GM19351 (cell line): ENCODE results near the gene LAMA4.
"Not testable (repeated sequence)": the region's sequence is repeated elsewhere in the genome, so short reads cannot be mapped to it uniquely, and the experiment has no call there.

Experiments
- ATAC-seq: cut with Tn5 transposase; IDR thresholded peaks from one replicate; pipeline ENCODE4 v1.9.1; 2021; ENCODE audit warnings: mild to moderate bottlenecking, moderate library complexity; ENCODE audit not compliant: unreplicated experiment

LAMA4 gene

DNA sequence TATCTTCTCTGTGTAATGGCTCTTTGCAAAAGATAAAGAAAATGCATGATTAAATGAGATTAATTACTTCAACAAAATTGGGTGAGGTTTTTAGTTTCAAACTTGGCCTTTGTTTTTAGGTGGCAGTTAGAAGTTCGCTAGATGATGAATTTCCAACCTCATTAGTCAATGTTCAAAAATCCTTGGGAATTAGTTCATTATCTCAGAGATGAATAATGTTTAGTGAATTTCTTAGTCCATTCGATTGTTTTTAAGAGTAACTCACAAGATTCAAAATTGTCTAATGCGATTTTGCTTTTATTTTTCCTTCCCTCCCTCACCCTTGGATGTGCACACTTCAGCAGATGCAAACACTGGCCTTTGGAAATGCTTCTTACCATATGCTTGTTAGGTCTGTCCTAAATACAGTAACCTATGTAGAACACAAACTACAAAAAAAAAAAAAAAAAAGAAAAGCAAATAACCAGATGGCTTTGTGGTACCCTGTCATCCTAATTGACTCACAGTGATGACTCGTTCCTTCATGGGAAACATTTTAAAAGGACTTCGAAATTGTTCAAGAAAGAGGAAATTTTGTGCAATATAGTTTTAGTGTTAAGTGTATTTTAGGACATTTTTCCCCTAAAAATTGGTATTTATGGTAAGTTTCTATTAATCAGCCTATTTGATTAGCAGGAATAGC is 100.3 kb downstream of the LAMA4 start:
- no peak for ATAC-seq

DNA sequence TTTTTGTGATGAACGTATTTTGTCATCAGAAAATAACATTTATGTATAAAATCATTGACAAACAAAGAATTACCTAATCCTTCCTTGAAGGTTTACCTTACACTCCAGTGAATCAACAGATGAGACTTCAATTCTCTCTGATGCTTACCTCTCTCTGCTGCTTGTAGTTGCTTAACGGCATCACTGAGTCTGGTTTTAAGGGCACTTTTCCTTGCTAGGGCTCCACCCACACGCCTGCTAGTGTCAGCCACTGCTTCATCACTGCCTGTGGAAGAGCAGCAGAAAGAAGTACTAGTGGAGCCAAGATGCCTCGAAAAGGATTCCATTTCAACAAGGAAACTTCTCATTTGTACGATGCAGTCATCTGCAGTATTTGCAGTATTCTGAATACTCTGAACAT is 104.0 kb downstream of the LAMA4 start:
- no peak for ATAC-seq

DNA sequence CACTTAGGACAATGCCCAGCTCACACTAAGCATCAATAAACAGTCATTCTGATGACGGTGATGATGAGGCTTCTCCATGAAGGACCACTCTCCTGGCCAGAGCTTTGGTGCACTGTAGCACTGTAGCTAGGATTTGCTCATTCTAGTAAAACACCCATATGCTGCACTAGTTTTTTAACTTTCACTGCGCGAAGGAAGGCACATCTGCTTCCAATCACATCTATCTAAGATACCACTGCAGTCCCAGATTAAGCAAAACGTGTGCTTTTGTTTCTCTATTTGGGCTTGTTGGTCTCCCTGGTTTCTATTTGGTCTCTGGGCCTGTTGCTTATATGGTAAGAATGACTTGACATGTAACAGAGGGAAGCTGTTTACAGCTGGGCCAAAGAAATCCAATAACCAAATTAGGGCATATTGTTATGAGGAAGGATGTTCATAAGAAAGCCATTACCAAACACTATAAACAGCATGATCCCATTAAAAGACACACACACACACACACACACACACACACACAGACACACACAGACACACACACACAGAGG is 104.6 kb downstream of the LAMA4 start:
- ATAC-seq = no peak

DNA sequence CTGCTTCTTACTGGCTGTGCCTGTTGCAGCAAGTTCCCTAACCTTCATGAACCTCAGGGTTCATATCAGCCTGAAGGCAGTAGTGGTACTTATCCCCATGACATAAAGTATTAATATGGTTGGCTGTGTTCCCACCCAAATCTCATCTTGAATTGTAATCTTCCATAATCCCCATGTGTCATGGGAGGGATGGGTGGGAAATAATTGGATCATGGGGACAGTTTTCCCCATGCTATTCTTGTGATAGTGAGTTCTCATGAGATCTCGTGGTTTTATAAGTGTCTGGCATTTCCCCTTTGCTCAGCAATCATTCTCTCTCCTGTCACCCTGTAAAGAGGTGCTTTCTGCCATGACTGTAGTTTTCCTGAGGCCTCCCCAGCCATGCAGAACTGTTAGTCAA is 105.1 kb downstream of the LAMA4 start:
- ATAC-seq = no peak

DNA sequence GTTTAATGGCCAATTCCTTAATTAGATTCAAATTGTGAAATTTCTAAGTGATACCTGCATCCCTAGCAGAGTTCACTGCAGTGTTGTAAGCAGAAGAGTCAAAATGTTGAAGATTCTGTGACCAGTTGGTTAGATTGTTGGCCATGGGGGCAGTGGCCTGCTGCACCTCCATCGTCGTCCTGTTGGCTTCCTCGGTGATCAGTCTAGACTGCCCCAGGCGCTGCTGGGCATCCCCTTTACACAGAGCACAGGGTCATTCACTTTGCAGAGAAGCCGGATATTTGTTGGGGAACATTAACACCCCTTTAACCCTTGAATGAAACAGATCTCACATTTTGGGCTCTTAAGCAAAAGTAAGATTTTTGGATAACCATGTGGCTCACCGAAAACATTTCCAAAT is 106.3 kb downstream of the LAMA4 start:
- no peak for ATAC-seq

DNA sequence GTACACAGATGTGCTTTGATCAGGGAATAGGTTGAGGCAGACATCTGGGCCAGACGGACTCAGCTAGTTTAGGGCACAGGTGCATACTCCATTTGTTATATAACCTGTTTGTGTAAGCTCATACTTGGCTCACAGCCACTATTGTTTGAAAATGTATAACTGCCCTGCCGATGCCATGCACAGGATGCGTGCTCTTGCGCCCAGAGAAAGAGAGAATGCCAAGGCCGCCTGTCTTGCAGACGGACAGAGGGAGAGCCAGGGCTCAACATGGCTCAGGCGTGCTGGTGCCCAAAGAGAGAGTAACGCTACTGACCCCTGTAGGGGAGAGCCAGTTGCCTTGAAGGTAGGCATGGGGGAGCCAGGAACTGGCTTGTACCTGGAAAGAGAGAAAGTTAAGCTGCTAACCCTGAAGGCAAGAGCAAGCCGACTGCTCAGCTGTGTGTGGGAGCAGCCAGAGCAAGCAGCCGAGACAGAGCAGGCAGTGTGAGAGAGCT is 109.2 kb downstream of the LAMA4 start:
- ATAC-seq = no peak

DNA sequence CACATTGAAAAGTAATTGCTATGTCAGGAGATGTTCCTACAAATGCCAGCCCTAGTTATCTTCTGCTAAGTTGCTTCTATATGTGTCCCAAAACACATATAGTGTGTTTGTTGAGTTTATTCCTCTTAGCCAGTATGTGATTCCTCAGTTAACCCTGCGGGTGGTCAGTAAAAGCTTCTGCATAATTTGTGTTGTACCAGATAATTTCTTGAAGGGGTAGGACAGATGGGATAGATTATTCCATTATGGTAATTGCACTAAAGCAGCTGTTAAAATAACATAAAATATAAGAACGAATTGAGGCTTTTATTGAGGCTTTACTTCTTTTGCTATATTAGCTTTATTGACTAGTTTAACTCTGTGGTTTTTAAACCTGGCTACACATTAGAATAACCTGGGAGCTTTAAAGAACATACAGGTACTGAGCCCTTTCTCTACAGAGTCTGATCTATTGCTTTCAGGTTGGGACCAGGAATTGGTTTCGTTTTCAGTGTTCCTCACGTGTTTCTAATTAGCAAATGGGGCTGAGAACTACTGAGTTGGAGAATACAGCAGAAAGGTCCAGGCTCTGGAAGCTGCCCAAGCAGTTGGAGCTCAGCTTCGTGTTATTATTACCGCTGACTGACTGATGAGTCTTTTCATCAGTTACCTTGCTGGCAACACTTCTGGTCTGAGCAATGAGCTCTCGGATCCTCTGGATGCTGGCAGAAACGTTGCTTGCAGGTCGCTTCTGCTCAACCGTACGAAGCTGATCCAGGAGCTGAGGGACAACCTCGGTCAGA is 110.0 kb downstream of the LAMA4 start:
- no peak for ATAC-seq

DNA sequence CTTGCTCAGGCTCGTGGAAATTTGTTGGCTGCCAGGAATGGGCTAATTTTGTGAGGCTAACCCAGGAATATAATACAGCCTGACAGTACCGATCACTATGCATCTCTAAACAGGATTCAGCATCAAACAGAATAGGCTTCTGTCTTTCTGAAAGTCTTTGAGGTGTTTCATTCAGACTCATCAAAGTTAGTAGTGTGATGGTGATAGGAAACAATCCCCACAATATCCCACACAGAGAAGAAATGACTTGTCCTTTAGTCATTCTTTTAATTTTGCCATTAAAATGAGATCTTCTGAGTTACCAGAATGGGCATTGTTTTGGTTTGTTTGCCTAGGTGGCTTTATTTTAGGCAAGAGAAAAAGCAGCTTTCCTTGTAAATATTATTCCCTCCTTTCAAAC is 112.7 kb downstream of the LAMA4 start:
- ATAC-seq = no peak

DNA sequence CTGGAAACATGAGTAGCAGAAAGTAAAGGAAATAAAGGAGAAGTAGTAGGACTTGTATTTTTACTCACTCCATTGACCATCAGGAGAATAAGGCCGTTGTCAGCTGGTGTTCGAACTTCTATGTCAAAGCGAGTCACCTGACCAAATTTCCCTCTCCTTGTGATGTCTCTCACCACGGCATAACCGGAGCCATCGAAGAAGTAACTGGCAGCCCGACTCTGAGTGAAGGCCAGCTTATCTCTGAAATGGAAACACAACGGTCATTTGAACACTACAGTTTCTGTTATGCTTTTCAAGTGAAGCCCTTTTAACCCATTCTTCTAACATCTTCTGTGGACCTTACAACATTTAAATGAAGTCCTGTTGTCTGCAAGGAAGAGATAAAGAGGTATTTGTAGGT is 115.3 kb downstream of the LAMA4 start:
- ATAC-seq = no peak

DNA sequence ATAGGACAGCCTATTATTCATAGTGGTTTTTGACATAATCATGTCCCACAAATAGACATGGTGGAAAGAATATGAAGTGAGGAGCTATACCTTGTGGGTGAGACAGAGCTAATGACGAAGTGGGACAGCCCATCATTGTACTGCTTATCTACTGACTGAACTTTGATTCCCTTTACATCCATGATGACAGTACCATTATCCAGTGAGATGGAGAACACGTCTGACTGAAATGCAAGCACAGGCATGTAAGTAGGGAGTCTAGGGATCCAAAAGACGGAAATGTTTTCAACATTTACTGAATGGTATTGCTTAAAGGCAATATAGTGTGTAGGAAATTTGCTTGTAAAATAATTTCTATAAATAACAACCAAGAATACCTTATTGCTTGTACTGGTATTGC is 123.5 kb downstream of the LAMA4 start:
- no peak for ATAC-seq

DNA sequence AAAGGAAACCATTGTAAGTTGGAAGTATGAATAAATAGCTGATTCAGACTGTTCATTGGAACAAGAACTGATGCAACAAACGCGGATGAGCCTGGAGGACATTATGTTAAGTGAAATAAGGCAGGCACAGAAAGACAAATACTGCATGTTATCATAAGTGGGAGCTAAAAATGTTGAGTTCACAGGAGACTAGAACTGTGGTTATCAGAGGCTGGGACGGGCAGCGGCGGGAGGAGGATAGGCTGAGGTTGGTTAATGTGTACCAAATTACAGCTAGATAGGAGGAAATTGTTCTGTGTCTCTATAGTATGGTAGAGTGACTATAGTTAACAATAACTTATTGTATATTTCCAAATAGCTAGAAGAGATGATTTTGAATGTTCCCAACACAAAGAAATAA is 126.2 kb downstream of the LAMA4 start:
- no peak for ATAC-seq

DNA sequence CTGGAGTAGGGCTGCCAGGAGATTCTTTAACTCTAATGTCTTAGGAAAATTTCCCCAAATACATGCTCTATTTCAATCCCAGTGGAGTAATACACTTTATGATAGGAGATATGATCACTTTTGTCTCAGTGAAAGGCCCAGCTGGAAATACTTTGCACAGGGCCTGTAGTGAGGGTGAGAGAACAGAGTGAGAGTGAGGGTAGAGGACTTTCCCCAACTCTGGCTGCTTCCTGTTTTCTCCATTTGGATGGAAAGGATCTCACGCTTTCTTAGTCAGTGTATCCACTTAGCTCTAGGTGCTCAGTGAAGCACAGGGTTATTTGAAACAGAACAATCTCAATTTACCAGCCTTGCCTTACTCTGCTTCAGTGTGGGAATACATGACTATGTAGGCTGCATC is 130.4 kb downstream of the LAMA4 start:
- no peak for ATAC-seq

DNA sequence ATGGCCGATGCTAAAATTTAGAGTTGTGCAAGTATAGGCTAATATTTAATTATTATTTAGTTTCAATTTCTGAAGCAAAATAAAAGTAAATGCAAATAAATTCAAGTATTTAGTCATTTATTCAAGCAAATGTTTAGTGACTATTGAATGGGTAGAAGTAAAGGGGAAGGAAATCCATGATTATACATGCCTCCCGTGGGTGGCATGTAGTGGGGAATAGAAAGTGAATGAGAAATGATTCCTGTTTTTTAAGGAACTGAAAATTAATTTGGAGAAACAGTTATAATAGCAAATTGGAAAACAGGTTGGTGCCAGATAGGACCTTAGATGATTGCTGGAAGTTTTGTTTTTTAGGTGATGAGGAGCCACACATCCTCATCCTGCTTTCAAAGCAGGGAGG is 131.6 kb downstream of the LAMA4 start:
- no peak for ATAC-seq

DNA sequence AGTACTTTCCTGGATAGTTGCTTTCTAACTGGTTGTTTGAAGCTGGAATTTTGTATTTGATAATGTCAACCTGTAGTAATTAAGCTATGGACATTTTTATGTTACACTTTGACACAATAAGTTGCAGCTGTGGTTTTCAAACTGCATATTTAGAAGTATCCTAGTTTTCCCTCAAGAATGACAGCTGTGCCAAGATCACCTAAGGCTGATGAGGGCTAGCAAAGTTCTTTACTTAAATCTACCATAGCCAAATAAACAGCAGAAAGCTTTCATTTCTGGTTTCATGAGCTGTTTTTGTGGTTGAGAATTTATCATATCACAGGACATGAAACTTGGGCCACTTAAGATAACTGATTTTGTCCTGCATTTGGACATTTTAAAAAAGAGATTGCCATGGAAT is 136.3 kb downstream of the LAMA4 start:
- ATAC-seq = no peak

DNA sequence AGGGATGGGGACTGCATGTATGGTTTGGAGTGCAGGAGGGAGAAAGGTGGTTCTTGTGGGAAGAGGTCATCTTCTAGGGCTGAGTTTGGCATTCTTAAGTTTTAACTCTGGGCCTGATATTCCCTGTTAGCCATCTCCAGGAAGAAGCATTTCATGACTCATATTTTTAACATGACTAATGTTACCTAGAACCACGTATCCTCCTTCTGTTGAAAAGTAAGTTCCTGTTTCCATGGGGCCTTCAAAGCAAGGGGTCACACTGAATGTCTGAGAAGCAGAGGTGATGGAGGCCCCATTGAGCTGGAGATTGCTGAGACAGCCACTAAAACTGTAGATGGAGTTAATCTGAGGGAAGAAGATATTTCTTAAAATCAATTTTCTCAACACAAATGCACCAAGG is 136.8 kb downstream of the LAMA4 start:
- ATAC-seq = no peak

DNA sequence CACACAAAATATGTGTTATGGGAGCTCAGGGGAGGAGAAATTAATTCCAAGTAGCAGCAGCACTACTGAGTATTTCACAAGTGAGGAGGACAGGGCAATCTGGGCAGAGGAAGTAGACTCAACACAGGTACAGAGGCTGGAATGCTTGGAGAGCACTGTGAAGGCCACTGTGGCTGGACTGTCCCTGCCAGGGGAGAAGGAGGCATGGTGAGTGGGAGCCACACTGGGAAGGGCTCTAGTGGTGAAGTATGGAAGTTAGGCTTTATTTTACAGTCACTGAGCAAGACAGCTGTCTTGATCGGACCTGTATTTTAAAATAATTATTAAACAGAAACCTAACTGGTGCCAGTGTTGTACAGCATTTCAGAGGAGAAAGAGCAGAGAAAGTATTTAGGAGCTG is 138.1 kb downstream of the LAMA4 start:
- ATAC-seq = no peak

DNA sequence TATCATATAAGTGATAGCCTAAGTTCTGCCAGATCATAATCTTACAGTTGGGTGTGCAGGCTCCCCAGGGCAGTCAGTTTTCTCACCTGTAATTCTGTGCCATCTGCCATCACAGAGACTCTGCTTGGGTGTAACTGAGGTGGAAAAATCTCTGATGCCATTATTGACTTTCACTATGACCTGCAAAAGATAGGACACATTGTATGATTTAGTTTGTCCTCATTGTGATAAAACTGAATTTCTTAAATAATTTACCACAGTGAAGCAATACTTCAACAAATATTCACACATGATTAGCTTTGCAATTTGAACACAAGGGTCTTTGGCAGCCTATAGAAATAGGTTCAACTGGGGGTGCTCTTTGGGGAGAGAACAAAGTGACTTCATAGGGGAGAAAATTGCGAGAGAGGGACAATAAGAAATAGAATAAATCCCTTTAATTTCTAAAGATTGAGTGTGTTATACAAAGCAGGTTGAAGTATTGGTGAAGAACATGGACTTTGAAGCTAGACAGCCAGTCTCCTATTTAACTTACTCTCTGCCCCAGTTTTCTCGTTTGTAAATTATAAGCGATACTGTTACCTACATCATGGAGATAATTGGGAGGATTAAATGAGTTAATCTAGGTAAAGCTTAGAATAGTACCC is 139.7 kb downstream of the LAMA4 start:
- no peak for ATAC-seq

DNA sequence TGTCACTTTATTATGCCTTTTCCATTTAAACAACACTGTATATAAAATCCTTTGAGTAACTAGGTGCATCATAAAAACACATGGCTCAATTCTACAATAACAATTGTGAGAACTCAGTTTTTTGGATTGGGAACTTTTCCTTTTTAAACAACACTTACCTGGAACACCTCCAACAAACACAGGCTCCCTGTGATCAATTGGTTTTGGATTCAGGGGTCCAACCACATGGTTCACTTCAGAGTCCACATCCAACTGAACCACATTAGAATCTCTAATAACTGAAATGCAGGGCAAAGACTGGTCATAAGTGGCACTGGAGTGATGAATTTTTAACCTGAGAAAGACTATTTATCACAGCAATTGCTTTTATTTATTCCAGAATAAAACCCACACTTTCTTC is 140.4 kb downstream of the LAMA4 start:
- no peak for ATAC-seq

DNA sequence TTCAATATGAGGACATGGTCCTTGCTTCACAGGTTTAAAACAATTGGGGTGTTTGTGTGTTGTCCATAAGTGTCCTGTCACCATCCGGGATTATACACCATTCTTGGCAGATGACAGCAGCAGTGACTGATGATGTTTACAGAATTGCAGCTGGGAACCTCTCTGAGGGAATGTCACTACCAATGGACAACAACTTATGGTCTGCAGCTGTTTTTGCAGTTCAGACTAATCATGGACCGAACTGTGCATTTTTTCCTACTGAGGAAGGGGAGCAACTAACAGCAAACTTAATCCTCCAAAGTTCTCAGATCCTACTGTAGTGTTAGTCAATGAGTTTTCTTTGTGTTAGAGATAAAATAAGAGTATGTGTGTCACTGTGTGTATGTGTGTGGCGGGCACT is 140.9 kb downstream of the LAMA4 start:
- ATAC-seq = no peak

DNA sequence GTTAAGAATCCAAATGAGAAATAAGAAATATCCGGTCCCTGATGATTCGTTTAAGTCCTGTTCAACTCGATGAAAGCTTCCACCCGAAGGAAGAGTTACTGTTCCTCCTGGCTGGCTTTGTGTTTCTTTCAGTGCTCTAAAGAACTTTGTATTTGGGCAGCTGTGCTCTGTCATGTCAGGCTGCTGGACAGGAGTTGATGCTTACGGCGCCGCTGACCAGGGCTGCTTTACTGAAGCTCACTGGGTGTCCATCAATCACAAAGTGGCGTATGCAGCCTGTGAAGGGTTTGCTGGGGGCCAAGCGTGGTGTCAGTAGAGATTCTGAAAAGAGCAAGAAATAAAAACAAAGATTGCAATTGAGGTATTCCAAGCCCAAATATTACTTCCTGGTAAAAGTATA is 145.1 kb downstream of the LAMA4 start:
- no peak for ATAC-seq

DNA sequence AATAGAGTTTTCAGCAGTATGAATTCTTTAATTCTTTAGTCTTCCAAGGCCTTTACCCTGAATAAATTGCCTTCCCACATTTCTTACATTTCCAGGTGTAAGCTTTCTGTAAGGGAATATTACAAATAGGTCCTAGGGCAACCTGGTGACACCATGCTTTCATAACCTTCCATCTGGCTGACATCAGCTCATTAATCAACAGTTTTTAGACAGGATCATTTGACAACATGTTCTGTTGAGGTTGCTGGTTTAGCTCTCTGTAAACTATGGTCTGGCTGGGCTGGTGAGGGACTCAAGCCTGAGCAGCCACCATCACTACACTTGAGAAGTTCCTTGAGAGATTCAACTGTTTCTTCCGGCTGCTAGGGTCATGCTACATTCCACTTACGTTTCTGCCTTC is 147.8 kb downstream of the LAMA4 start:
- ATAC-seq = no peak

DNA sequence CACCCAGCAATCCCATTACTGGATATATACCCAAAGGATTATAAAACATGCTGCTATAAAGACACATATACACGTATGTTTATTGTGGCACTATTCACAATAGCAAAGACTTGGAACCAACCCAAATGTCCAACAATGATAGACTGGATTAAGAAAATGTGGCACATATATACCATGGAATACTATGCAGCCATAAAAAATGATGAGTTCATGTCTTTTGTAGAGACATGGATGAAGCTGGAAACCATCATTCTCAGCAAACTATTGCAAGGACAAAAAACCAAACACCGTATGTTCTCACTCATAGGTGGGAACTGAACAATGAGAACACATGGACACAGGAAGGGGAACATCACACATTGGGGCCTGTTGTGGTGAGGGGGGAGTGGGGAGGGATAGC is 148.3 kb downstream of the LAMA4 start:
- ATAC-seq = not testable (repeated sequence)
